CD4-positive, alpha-beta T cell (primary cell): ENCODE results near the gene ARL6IP6. TPM values are rescaled to one million over a fixed set of nuclear protein-coding genes. Genes with fewer than 3 reads are reported as not detected.
"Not testable (repeated sequence)": the region's sequence is repeated elsewhere in the genome, so short reads cannot be mapped to it uniquely, and the experiment has no call there.

Source experiments
- ATAC-seq: fragments of 200-7000 bp; cut with Tn5 transposase; one replicate; pipeline ENCODE4 v1.10.0; 2022; ENCODE audit warnings: mild to moderate bottlenecking; ENCODE audit not compliant: poor library complexity
- CTCF ChIA-PET: fragments of 350-600 bp; sonication (Branson Sonifier 250); formaldehyde crosslinking; loops from one replicate; lab custom pipeline; 2021; ENCODE audit warnings: antibody characterized with exemption, inconsistent platforms; lab: Charles Lee
- POLR2A ChIA-PET: fragments of 350-600 bp; sonication (Branson Sonifier 250); formaldehyde crosslinking; loops from one replicate; lab custom pipeline; 2021; ENCODE audit warnings: antibody characterized with exemption, inconsistent platforms; lab: Charles Lee
- DNase-seq, 14 experiments: peaks; one replicate each; pipeline ENCODE4 v3.0.0-alpha.2; 2013 to 2020; ENCODE audit warnings: mixed read lengths in 2 of 14
- H3K27ac ChIP-seq, 2 donors: one replicate each; pipeline versions ENCODE4 v1.5.1 to v1.7.0; 2013; ENCODE audit warnings: low read length in 2 of 2, low read depth in 1 of 2, mild to moderate bottlenecking in 1 of 2
- H3K27me3 ChIP-seq, 2 experiments: 1 replicate in 1 of 2; 2 replicates in 1 of 2; pipeline versions ENCODE4 v1.6.1 to v1.7.0; 2013; ENCODE audit warnings: low read length in 2 of 2, control low read depth in 1 of 2, mild to moderate bottlenecking in 1 of 2, moderate library complexity in 1 of 2; ENCODE audit not compliant: insufficient read depth in 2 of 2, control insufficient read depth in 1 of 2
- H3K36me3 ChIP-seq: one replicate; pipeline ENCODE4 v1.6.1; 2013; ENCODE audit warnings: low read length, control low read depth; ENCODE audit not compliant: insufficient read depth
- H3K4me1 ChIP-seq: one replicate; pipeline ENCODE4 v1.6.1; 2013; ENCODE audit warnings: low read length, control low read depth; ENCODE audit not compliant: insufficient read depth
- H3K4me3 ChIP-seq: one replicate; pipeline ENCODE4 v1.5.1; 2013; ENCODE audit warnings: mild to moderate bottlenecking, low read length, moderate library complexity
- H3K9me3 ChIP-seq, 2 experiments: 1 replicate in 1 of 2; 2 replicates in 1 of 2; pipeline versions ENCODE4 v1.6.1 to v1.7.0; 2013; ENCODE audit warnings: low read length in 2 of 2, mild to moderate bottlenecking in 2 of 2, control low read depth in 1 of 2, moderate library complexity in 1 of 2; ENCODE audit not compliant: control insufficient read depth in 1 of 2, insufficient read depth in 1 of 2
- H3K27ac Mint-ChIP-seq: one replicate; pipeline ENCODE4 v1.8.0; 2020; ENCODE audit warnings: mixed read lengths
- H3K27me3 Mint-ChIP-seq: one replicate; pipeline ENCODE4 v1.8.0; 2021; ENCODE audit warnings: mixed read lengths
- H3K36me3 Mint-ChIP-seq: one replicate; pipeline ENCODE4 v1.8.0; 2021; ENCODE audit warnings: low read depth, mixed read lengths
- H3K4me1 Mint-ChIP-seq: one replicate; pipeline ENCODE4 v1.8.0; 2021; ENCODE audit warnings: low read depth, mixed read lengths
- H3K4me3 Mint-ChIP-seq: one replicate; pipeline ENCODE4 v1.8.0; 2020; ENCODE audit warnings: mild to moderate bottlenecking, mixed read lengths
- H3K9me3 Mint-ChIP-seq: one replicate; pipeline ENCODE4 v1.8.0; 2020; ENCODE audit warnings: mixed read lengths
- intact Hi-C, 2 experiments: fragments of 100-400 bp; cut with DNase I in 1 of 2; cut with micrococcal nuclease in 1 of 2; formaldehyde crosslinking; loops; one replicate each; pipeline versions ENCODE4 v1.15.1 to v1.9.0; 2023 to 2025; cut with DNase I, micrococcal nuclease
- total RNA-seq, 174 experiments: library from RNA in 2 of 174; stranded (reverse) in 2 of 174; gene quantifications; one replicate each; pipeline ENCODE4 v1.2.3 and lab custom pipeline; 2021 to 2026
- TF ChIP-seq, protein P1 (sequence below): fragments of 200-600 bp; IDR thresholded peaks from one replicate; pipeline ENCODE4 v1.8.0; 2022; ENCODE audit warnings: antibody characterized with exemption, mild to moderate bottlenecking

The ARL6IP6 gene
- total RNA-seq, 2 experiments from 2014 or later: 6.3 to 6.7 TPM

DNA sequence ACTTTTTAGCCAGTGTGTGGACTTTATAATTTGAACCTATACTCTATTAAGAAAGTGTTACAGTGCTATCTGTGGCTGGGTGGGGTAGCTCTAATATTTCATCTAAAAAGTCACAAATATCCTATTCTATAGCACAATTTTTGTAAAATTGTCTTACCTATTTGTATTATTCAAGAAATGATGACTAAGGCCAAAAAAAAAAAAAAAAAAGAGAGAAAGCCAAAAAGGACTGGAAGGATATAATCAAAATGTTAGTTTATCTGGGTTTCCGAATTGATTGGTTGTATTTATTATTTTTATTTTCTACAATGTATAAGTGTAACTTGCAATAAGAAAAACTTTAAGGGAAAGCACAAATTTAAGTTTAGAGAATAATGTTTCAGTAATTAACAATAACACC, 5.5 kb downstream of the ARL6IP6 start:
- Histone ChIP-seq H3K36me3 (no peaks in the 10 kb centered on the region), H3K4me3 (no peak overlapping the region), H3K4me1 (peaks cover 3% of the 10 kb centered on the region), H3K27me3 (no peaks in the 10 kb centered on the region), H3K9me3 (no peaks in the 10 kb centered on the region), H3K27ac (no peak overlapping the region)
- H3K4me3 Mint-ChIP-seq: no peak overlapping the region
- DNase-seq (no peak), ATAC-seq (no peak)
- H3K27ac Mint-ChIP-seq: no peak overlapping the region
- H3K4me1 Mint-ChIP-seq: peaks cover 41% of the 10 kb centered on the region
- intact Hi-C loops: loop anchor here in 1 of 2 experiments (5.0 kb wide), 1 partner anchor 1312 kb away; no protein-coding TSS in a partner anchor
- H3K27me3 Mint-ChIP-seq: no peaks in the 10 kb centered on the region
- TF ChIP-seq, protein P1, sequence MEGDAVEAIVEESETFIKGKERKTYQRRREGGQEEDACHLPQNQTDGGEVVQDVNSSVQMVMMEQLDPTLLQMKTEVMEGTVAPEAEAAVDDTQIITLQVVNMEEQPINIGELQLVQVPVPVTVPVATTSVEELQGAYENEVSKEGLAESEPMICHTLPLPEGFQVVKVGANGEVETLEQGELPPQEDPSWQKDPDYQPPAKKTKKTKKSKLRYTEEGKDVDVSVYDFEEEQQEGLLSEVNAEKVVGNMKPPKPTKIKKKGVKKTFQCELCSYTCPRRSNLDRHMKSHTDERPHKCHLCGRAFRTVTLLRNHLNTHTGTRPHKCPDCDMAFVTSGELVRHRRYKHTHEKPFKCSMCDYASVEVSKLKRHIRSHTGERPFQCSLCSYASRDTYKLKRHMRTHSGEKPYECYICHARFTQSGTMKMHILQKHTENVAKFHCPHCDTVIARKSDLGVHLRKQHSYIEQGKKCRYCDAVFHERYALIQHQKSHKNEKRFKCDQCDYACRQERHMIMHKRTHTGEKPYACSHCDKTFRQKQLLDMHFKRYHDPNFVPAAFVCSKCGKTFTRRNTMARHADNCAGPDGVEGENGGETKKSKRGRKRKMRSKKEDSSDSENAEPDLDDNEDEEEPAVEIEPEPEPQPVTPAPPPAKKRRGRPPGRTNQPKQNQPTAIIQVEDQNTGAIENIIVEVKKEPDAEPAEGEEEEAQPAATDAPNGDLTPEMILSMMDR: no peak
- CTCF ChIA-PET: interaction anchor here (1.0 kb wide), 1 partner anchor 8 kb away, joined by 3 read pairs; no protein-coding TSS in a partner anchor
- H3K9me3 Mint-ChIP-seq: no peaks in the 10 kb centered on the region
- POLR2A ChIA-PET: no interaction called here
- peaks cover 39% of the 10 kb centered on the region for H3K36me3 Mint-ChIP-seq

DNA sequence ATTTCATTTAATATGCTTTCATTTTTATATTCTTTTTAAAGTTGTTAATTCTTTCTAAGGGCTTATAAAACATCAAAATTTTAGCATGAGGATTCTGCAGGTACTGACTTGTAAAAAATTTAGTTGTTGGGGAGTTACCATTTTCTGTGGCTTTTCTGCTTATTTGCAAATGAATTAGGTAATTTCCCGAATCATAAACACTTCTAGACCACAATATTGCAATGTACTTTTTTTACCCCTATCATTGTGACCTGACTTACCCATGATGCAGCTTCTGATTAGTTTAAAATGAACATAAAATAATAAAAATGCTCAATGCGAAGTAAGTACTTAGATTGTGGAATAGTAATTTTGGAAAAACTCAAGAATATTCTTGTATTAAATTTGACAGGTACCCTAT, 11.4 kb downstream of the ARL6IP6 start:
- no peak overlapping the region for H3K4me3 Mint-ChIP-seq

DNA sequence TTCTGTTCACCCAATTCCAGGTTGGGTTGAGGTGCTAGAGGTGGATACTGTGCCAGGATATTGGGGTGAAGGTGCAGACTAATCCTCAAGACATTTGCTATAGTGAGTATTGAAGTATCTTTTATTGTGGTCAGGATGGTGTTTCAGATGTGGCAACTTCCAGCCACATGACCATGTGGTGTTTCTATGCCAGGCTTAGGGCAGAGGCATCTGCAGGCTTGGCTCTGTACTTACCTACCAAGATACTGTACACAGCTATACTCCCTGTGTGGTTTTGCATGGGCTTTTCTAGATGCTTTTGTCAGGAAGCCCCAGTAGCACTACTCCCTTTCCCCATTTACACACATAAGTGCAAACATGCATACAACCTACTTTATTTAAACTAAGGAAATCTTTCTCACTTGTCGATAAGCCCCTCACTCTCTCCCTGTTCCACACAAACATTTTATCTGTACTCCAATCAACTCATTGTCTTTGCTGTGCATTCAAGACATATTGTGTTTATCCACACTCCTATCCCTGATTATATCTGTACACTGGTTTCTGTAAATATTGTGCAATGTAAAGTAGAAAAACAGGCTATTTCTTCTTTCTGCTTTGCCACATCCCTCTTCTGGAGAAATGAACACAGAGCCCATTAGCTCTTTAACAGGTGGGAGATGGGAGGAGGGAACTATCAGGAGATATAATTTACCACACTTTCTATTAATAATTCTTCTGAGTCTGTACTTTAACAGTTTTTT, 12.3 kb downstream of the ARL6IP6 start:
- Mint-ChIP-seq H3K27me3 (no peaks in the 10 kb centered on the region), H3K4me1 (peaks cover 45% of the 10 kb centered on the region), H3K9me3 (no peaks in the 10 kb centered on the region), H3K4me3 (no peak overlapping the region), H3K27ac (peak overlapping the region; percentile 2), H3K36me3 (peaks cover 5% of the 10 kb centered on the region)
- peaks cover 10% of the 10 kb centered on the region for H3K4me1 ChIP-seq
- ChIA-PET POLR2A (interaction anchor here (0.9 to 2.9 kb wide), 2 partner anchors 12 to 13 kb away, joined by 3 to 18 read pairs; partner anchors contain the start of genes ARL6IP6 and PRPF40A), CTCF (interaction anchor here (1.9 kb wide), 1 partner anchor 13 kb away, joined by 8 read pairs; the partner anchor contains the start of genes ARL6IP6 and PRPF40A)
- no peaks in the 10 kb centered on the region for H3K27me3 ChIP-seq
- TF ChIP-seq, protein P1: no peak
- no peaks in the 10 kb centered on the region for H3K9me3 ChIP-seq
- DNase-seq (peak in 12 of 14 experiments; percentile 15 to 84 (median 28)), ATAC-seq (peak; percentile 87)
- H3K36me3 ChIP-seq: peaks cover 4% of the 10 kb centered on the region
- intact Hi-C loops: no loop called here
- no peak overlapping the region for H3K4me3 ChIP-seq
- no peak overlapping the region for H3K27ac ChIP-seq

More for the DNA sequence above, 11.4 kb downstream of the ARL6IP6 start:
- Mint-ChIP-seq H3K27ac (peak overlapping the region; percentile 2), H3K9me3 (no peaks in the 10 kb centered on the region), H3K4me1 (peaks cover 45% of the 10 kb centered on the region), H3K27me3 (no peaks in the 10 kb centered on the region), H3K36me3 (no peaks in the 10 kb centered on the region)
- no peaks in the 10 kb centered on the region for H3K27me3 ChIP-seq
- H3K9me3 ChIP-seq: no peaks in the 10 kb centered on the region
- no peak for ATAC-seq
- DNase-seq: peak in 3 of 14 experiments; percentile 31 to 51 (median 43)
- no peaks in the 10 kb centered on the region for H3K36me3 ChIP-seq
- ChIA-PET POLR2A (interaction anchor here (0.7 to 2.9 kb wide), 2 partner anchors 12 to 555 kb away, joined by 4 to 18 read pairs; partner anchors contain the start of genes ARL6IP6 and PRPF40A), CTCF (interaction anchor here (1.9 kb wide), 1 partner anchor 12 kb away, joined by 8 read pairs; the partner anchor contains the start of genes ARL6IP6 and PRPF40A)
- TF ChIP-seq, protein P1: no peak
- no peak overlapping the region for H3K27ac ChIP-seq
- H3K4me3 ChIP-seq: no peak overlapping the region
- intact Hi-C loops: no loop called here
- peaks cover 10% of the 10 kb centered on the region for H3K4me1 ChIP-seq

DNA sequence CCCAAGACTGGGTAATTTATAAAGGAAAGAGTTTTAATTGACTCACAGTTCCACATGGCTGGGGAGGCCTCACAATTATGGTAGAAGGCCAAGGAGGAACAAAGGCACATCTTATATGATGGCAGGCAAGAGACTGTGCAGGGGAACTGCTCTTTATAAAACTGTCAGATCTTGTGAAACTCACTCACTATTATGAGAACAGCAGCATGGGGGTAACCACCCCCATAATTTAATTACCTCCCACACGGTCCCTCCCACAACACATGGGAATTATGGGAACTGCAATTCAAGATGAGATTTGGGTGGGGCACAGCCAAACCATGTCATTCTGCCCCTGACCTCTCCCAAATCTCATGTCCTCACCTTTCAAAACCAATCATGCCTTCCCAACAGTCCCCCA, 19.1 kb downstream of the ARL6IP6 start:
- H3K4me3 Mint-ChIP-seq, H3K27ac Mint-ChIP-seq, CTCF ChIA-PET, H3K9me3 ChIP-seq, H3K4me3 ChIP-seq, H3K4me1 Mint-ChIP-seq, H3K27ac ChIP-seq, H3K9me3 Mint-ChIP-seq, H3K27me3 Mint-ChIP-seq, H3K27me3 ChIP-seq, H3K4me1 ChIP-seq, intact Hi-C loops, POLR2A ChIA-PET, ATAC-seq, DNase-seq: not testable (repeated sequence)
- H3K36me3 ChIP-seq: peaks cover 15% of the 10 kb centered on the region
- H3K36me3 Mint-ChIP-seq: peaks cover 43% of the 10 kb centered on the region
